Heart left ventricle (tissue), 16 donors: ENCODE data around the gene KLK2. TPM values are rescaled to one million over a fixed set of nuclear protein-coding genes. Genes with fewer than 3 reads are reported as not detected.

Experiments
- ATAC-seq, 4 donors: fragments of 200-7000 bp; cut with Tn5 transposase; one replicate each; pipeline ENCODE4 v1.9.1; 2020 to 2022; ENCODE audit warnings: moderate library complexity in 4 of 4, mild to moderate bottlenecking in 3 of 4, moderate number of reproducible peaks in 1 of 4
- DNase-seq, 5 donors: peaks; one replicate each; pipeline ENCODE4 v3.0.0-alpha.2; 2020
- H3K27ac ChIP-seq, 12 donors: fragments of 200-600 bp; sonication (generic) in 4 of 12; one replicate each; pipeline versions ENCODE4 v1.5.0 to v1.8.0; 2016 to 2022; ENCODE audit warnings: mild to moderate bottlenecking in 2 of 12
- H3K27me3 ChIP-seq, 9 donors: fragments of 200-600 bp; sonication (generic) in 2 of 9; one replicate each; pipeline versions ENCODE4 v1.5.1 to v1.8.0; 2016 to 2022; ENCODE audit warnings: mild to moderate bottlenecking in 3 of 9
- H3K36me3 ChIP-seq, 9 donors: fragments of 200-600 bp; sonication (generic) in 2 of 9; one replicate each; pipeline versions ENCODE4 v1.5.0 to v1.8.0; 2018 to 2022; ENCODE audit warnings: mild to moderate bottlenecking in 2 of 9
- H3K4me1 ChIP-seq, 12 donors: fragments of 200-600 bp; sonication (generic) in 4 of 12; one replicate each; pipeline versions ENCODE4 v1.5.0 to v1.8.0; 2016 to 2022; ENCODE audit warnings: mild to moderate bottlenecking in 3 of 12
- H3K4me3 ChIP-seq, 12 donors: fragments of 200-600 bp; sonication (generic) in 4 of 12; one replicate each; pipeline versions ENCODE4 v1.5.0 to v1.8.0; 2017 to 2022; ENCODE audit warnings: mild to moderate bottlenecking in 9 of 12, moderate library complexity in 4 of 12
- H3K9me3 ChIP-seq, 12 donors: fragments of 200-600 bp; sonication (generic) in 4 of 12; one replicate each; pipeline versions ENCODE4 v1.5.0 to v1.8.0; 2016 to 2022; ENCODE audit warnings: mild to moderate bottlenecking in 1 of 12
- POLR2A ChIP-seq, 2 donors: fragments of 450-650 bp; IDR thresholded peaks; one replicate each; pipeline ENCODE4 v1.6.1; 2017; ENCODE audit warnings: antibody characterized with exemption in 2 of 2, mild to moderate bottlenecking in 2 of 2, moderate library complexity in 2 of 2
- WGBS, 4 donors: extraction: QIAGEN DNeasy Blood & Tissue Kit in 2 of 4; methylation state at CpG; one replicate each; pipeline versions ENCODE4 v1.1.5 to v1.1.7; 2013 to 2018; 5-methylcytosine and 5-hydroxymethylcytosine counted together
- intact Hi-C, 10 donors: fragments of 100-400 bp; cut with DNase I; formaldehyde crosslinking; loops; one replicate each; pipeline versions ENCODE4 v1.11.1 to v1.14.2; 2022
- polyA plus RNA-seq, 2 donors: library from polyadenylated mRNA; stranded (reverse); fragments of 200-250 nt; gene quantifications; one replicate each; pipeline ENCODE4 v1.2.3, GENCODE V29; 2013
- total RNA-seq, 9 donors: library from RNA; depleted of rRNA in 2 of 9; stranded (reverse); fragments of >200 nt in 2 of 9; fragmentation: NEBNext Ultra II Directional in 3 of 9; extraction: Animal tissue kit (Norgen Biotek cat#: 25700) in 3 of 9; gene quantifications; one replicate each; pipeline versions ENCODE4 v1.1.0 to v1.2.4, GENCODE V29; 2016 to 2023
- TF ChIP-seq, protein P1 (sequence below), 12 donors: fragments of 200-600 bp; sonication (generic) in 4 of 12; IDR thresholded peaks; one replicate each; pipeline versions ENCODE4 v1.5.0 to v1.8.0; 2018 to 2022; ENCODE audit warnings: antibody characterized with exemption in 12 of 12, mild to moderate bottlenecking in 5 of 12
- donor health status: ischemic (EF 13 %, LVEDD 7.1; RV severe dilation, severe dysfunction).
- donor health status: healthy with polysubstance abuse.
- donor health status: DM: no; HTN: yes; CAD: no.
- donor health status: DM: no; HTN: no; CAD: no.
- donor health status: ischemic (EF 25% LVEDD 6.9; RV normal size, moderate dysfunction).
- donor health status: ischemic (EF 25% LVEDD 5.7; RV mildly dilated, moderate dysfunction).
- donor health status: healthy.
- donor health status: DM: yes; HTN: yes; CAD: no.
- donor health status: ischemic (EF 35%, LVEDD 5.7; RV mildly dilated, moderate dysfunction).
- donor health status: nonischemic (EF 11% LVEDD 7.7; RV severe dilation, severe dysfunction).
- donor health status: DM: yes; HTN: yes; CAD: no.
- donor health status: PGD.
- donor health status: ischemic (EF 29% LVEDD 5.4; RV normal size, mild dysfunction).
- donor health status: nonischemic (EF 23%, LVEDD 6.1; RV moderate dilation, normal function).

KLK2 gene
- total and polyA plus RNA-seq, 11 donors = not detected

GRCh38 chr19:50925734-50926133 lies 52.5 kb downstream of the KLK2 start:
- intact Hi-C loops = loop anchor here in 3 of 10 donors (10.0 kb wide), 2 partner anchors 561 to 571 kb away; partner anchors contain the start of gene NAPSA (in 2 of the 3)
- TF ChIP-seq POLR2A (IDR thresholded peaks at IDR 0.05) = no peak
- TF ChIP-seq, protein P1, sequence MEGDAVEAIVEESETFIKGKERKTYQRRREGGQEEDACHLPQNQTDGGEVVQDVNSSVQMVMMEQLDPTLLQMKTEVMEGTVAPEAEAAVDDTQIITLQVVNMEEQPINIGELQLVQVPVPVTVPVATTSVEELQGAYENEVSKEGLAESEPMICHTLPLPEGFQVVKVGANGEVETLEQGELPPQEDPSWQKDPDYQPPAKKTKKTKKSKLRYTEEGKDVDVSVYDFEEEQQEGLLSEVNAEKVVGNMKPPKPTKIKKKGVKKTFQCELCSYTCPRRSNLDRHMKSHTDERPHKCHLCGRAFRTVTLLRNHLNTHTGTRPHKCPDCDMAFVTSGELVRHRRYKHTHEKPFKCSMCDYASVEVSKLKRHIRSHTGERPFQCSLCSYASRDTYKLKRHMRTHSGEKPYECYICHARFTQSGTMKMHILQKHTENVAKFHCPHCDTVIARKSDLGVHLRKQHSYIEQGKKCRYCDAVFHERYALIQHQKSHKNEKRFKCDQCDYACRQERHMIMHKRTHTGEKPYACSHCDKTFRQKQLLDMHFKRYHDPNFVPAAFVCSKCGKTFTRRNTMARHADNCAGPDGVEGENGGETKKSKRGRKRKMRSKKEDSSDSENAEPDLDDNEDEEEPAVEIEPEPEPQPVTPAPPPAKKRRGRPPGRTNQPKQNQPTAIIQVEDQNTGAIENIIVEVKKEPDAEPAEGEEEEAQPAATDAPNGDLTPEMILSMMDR (IDR thresholded peaks at IDR 0.05) = no peak
- Histone ChIP-seq H3K36me3 (no peaks in the 10 kb centered on the region), H3K27me3 (peaks cover 0 to 68% (median 13%) of the 10 kb centered on the region in 9 donors), H3K27ac (no peak overlapping the region), H3K4me1 (peaks cover 0 to 4% (median 0%) of the 10 kb centered on the region in 12 donors), H3K9me3 (no peaks in the 10 kb centered on the region), H3K4me3 (no peak overlapping the region)
- WGBS, 4 donors = 77 to 90% (median 85%) methylated on average over 2 of the region's 2 CpGs
- ATAC-seq (no peak), DNase-seq (no peak)

DNA sequence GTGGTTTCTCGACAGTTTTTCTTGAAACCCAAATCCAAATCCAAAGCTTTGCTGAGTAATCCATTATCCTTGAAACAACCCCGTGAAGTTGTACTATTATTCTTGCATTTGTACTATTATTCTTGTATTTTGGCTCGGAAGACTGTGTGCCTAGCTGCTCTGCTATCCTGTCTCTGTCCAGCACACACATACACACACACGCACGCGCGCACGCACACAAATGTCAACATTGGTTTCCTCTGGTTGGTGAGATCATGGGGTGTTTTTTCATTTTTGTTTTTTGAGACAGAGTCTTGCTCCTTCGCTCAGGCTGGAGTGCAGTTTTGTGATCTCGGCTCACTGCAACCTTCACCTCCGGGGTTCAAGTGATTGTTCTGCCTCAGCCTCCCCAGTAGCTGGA lies 52.9 kb downstream of the KLK2 start:
- Histone ChIP-seq H3K36me3 (no peaks in the 10 kb centered on the region), H3K27me3 (peaks cover 0 to 64% (median 12%) of the 10 kb centered on the region in 9 donors), H3K4me1 (peaks cover 0 to 4% (median 0%) of the 10 kb centered on the region in 12 donors), H3K27ac (no peak overlapping the region), H3K4me3 (no peak overlapping the region), H3K9me3 (no peaks in the 10 kb centered on the region)
- 66 to 78% (median 75%) methylated on average over 11 of the region's 11 CpGs for WGBS, 4 donors
- ATAC-seq = no peak
- TF ChIP-seq POLR2A (IDR thresholded peaks at IDR 0.05) = no peak
- intact Hi-C loops = loop anchor here in 3 of 10 donors (10.0 kb wide), 2 partner anchors 561 to 571 kb away; partner anchors contain the start of gene NAPSA (in 2 of the 3)
- DNase-seq = no peak

DNA sequence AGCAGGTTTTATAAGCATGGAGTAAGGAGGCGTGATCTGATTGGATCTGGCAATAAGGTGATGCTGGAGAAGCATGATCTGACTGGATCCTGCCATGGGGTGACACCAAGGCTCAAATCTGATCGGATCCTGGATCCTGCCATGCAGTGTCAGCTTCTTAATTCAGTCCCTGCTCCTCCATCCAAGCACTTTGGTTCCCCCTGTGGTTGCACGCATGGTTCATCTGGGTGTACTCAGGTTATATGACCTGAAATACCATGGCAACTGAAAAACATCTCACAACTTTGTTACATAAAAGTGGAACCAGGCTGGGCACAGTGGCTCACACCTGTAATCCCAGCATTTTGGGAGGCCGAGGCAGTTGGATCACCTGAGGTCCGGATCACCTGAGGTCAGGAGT lies 55.6 kb downstream of the KLK2 start:
- DNase-seq (no peak), ATAC-seq (no peak)
- no peaks in the 10 kb centered on the region for H3K36me3 ChIP-seq
- no peak overlapping the region for H3K4me3 ChIP-seq
- intact Hi-C loops = loop anchor here in 3 of 10 donors (10.0 kb wide), 2 partner anchors 564 to 574 kb away; partner anchors contain the start of gene NAPSA (in 2 of the 3)
- H3K9me3 ChIP-seq = no peaks in the 10 kb centered on the region
- peaks cover 0 to 67% (median 9%) of the 10 kb centered on the region in 9 donors for H3K27me3 ChIP-seq
- H3K4me1 ChIP-seq = no peaks in the 10 kb centered on the region
- TF ChIP-seq, protein P1 (IDR thresholded peaks at IDR 0.05) = no peak
- TF ChIP-seq POLR2A (IDR thresholded peaks at IDR 0.05) = no peak
- H3K27ac ChIP-seq = no peak overlapping the region
- WGBS, 4 donors = 76 to 86% (median 81%) methylated on average over 5 of the region's 5 CpGs

Other genes with a start within 250 kb of the KLK2 start
- under 1 TPM in 4 of 9 donors, not detected in 5; 0.17 to 0.75 (median 0.25) TPM for gene SYT3, start 233.6 kb upstream of the KLK2 start, total RNA-seq
- under 1 TPM in 1 of 2 donors, not detected in 1; 0.06 TPM for gene SYT3, start 233.6 kb upstream of the KLK2 start, polyA plus RNA-seq
- 1 to 10 TPM in 5 of 9 donors, under 1 TPM in 2, not detected in 2; 0.65 to 3.6 (median 1.7) TPM for gene C19orf81, start 224.0 kb upstream of the KLK2 start, total RNA-seq
- gene C19orf81, start 224.0 kb upstream of the KLK2 start, polyA plus RNA-seq = not detected
- gene SHANK1, start 153.6 kb upstream of the KLK2 start, total RNA-seq = 1 to 10 TPM in 1 of 9 donors, under 1 TPM in 7, not detected in 1; 0.28 to 2.1 (median 0.49) TPM
- gene SHANK1, start 153.6 kb upstream of the KLK2 start, polyA plus RNA-seq = under 1 TPM; 0.03 to 0.23 TPM
- gene CLEC11A, start 150.1 kb upstream of the KLK2 start, total RNA-seq = 10 to 100 TPM in 1 of 9 donors, 1 to 10 TPM in 8; 2.4 to 16.6 (median 4.2) TPM
- gene CLEC11A, start 150.1 kb upstream of the KLK2 start, polyA plus RNA-seq = 1 to 10 TPM; 2.4 to 7.2 TPM
- not detected for gene GPR32, start 103.0 kb upstream of the KLK2 start, total RNA-seq
- not detected for gene GPR32, start 103.0 kb upstream of the KLK2 start, polyA plus RNA-seq
- not detected for gene ACP4, start 83.0 kb upstream of the KLK2 start, total RNA-seq
- not detected for gene ACP4, start 83.0 kb upstream of the KLK2 start, polyA plus RNA-seq
- gene KLK1, start 49.7 kb upstream of the KLK2 start, total RNA-seq = 1 to 10 TPM in 1 of 9 donors, under 1 TPM in 3, not detected in 5; 0.53 to 1.4 (median 0.74) TPM
- under 1 TPM; 0.50 to 0.51 TPM for gene KLK1, start 49.7 kb upstream of the KLK2 start, polyA plus RNA-seq
- gene KLK15, start 39.9 kb upstream of the KLK2 start, total RNA-seq = not detected
- gene KLK15, start 39.9 kb upstream of the KLK2 start, polyA plus RNA-seq = not detected
- gene KLK3, start 18.5 kb upstream of the KLK2 start, total RNA-seq = not detected
- gene KLK3, start 18.5 kb upstream of the KLK2 start, polyA plus RNA-seq = not detected
- not detected for gene KLK4, start 38.0 kb downstream of the KLK2 start, total RNA-seq
- not detected for gene KLK4, start 38.0 kb downstream of the KLK2 start, polyA plus RNA-seq
- gene KLK5, start 79.6 kb downstream of the KLK2 start, total RNA-seq = 1 to 10 TPM in 1 of 9 donors, not detected in 8; 5.4 TPM
- gene KLK5, start 79.6 kb downstream of the KLK2 start, polyA plus RNA-seq = not detected
- gene KLK6, start 96.2 kb downstream of the KLK2 start, total RNA-seq = not detected
- not detected for gene KLK6, start 96.2 kb downstream of the KLK2 start, polyA plus RNA-seq
- gene KLK7, start 110.5 kb downstream of the KLK2 start, total RNA-seq = 1 to 10 TPM in 1 of 9 donors, not detected in 8; 4.1 TPM
- not detected for gene KLK7, start 110.5 kb downstream of the KLK2 start, polyA plus RNA-seq
- 1 to 10 TPM in 1 of 9 donors, not detected in 8; 1.9 TPM for gene KLK8, start 128.2 kb downstream of the KLK2 start, total RNA-seq
- not detected for gene KLK8, start 128.2 kb downstream of the KLK2 start, polyA plus RNA-seq
- 1 to 10 TPM in 1 of 9 donors, under 1 TPM in 4, not detected in 4; 0.12 to 4.0 (median 0.37) TPM for gene KLK10, start 146.3 kb downstream of the KLK2 start, total RNA-seq
- gene KLK10, start 146.3 kb downstream of the KLK2 start, polyA plus RNA-seq = under 1 TPM in 1 of 2 donors, not detected in 1; 0.33 TPM
- gene KLK11, start 153.2 kb downstream of the KLK2 start, total RNA-seq = 10 to 100 TPM in 1 of 9 donors, under 1 TPM in 1, not detected in 7; 0.32 to 19.1 TPM
- under 1 TPM; 0.35 to 0.42 TPM for gene KLK11, start 153.2 kb downstream of the KLK2 start, polyA plus RNA-seq
- gene KLK12, start 161.6 kb downstream of the KLK2 start, total RNA-seq = not detected
- gene KLK12, start 161.6 kb downstream of the KLK2 start, polyA plus RNA-seq = not detected
- 1 to 10 TPM in 1 of 9 donors, not detected in 8; 2.2 TPM for gene KLK13, start 191.7 kb downstream of the KLK2 start, total RNA-seq
- under 1 TPM in 1 of 2 donors, not detected in 1; 0.90 TPM for gene KLK13, start 191.7 kb downstream of the KLK2 start, polyA plus RNA-seq
- under 1 TPM in 6 of 9 donors, not detected in 3; 0.23 to 0.64 (median 0.34) TPM for gene KLK14, start 209.4 kb downstream of the KLK2 start, total RNA-seq
- under 1 TPM in 1 of 2 donors, not detected in 1; 0.17 TPM for gene KLK14, start 209.4 kb downstream of the KLK2 start, polyA plus RNA-seq
- 10 to 100 TPM in 1 of 9 donors, 1 to 10 TPM in 8; 2.5 to 11.2 (median 4.2) TPM for gene CTU1, start 235.0 kb downstream of the KLK2 start, total RNA-seq
- gene CTU1, start 235.0 kb downstream of the KLK2 start, polyA plus RNA-seq = 1 to 10 TPM; 1.4 to 2.4 TPM